ENCODE data around the gene TBR1. TPM values are rescaled to one million over a fixed set of nuclear protein-coding genes. Genes with fewer than 3 reads are reported as not detected.
A peak's percentile ranks its signal among the peaks of the same experiment; 100 is the strongest.

The TBR1 gene
- 0.15 TPM in 1 of 2 replicates, not detected in the other for total RNA-seq (2014; rRNA removed; shearing (Covaris generic); ENCODE audit: low replicate concordance)

DNA sequence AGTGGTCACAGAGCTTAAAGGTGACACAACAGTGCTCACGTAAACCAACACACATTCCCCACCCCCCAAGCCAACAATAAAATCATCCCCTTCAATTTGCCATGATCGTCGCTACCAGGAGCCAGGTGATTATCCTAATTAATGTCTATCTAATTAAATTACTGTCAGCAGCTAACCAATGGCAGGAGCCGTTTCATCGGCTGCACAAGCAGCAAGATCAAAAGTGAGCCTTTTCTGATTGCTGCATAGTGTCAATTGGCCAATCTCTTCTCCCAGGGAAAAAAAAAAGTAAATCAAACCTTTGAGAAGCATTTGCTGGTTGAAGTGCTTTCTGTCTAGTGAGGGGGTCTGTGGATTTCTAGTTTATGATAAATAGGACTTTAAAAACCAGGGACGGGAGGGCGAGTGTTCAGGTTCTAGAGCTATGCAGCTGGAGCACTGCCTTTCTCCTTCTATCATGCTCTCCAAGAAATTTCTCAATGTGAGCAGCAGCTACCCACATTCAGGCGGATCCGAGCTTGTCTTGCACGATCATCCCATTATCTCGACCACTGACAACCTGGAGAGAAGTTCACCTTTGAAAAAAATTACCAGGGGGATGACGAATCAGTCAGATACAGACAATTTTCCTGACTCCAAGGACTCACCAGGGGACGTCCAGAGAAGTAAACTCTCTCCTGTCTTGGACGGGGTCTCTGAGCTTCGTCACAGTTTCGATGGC lies at the start of gene TBR1:
Gene TBR1 (plus strand): TSS at position 311 of the 721 bp plus-strand sequence. CDS start 114 bp downstream, at position 425.
- Histone ChIP-seq H3K27ac (ENCODE audit: low read length) (no peak within 1 kb of the TSS), H3K4me2 (ENCODE audit: low read depth, low read length, poor library complexity, severe bottlenecking) (peak within 1 kb of the TSS; percentile 43), H3K4me1 (ENCODE audit: low read length) (peaks cover 11% of the 10 kb centered on the region), H2AFZ (ENCODE audit: low read length) (no peak within 1 kb of the TSS), H3K9me3 (ENCODE audit: low read length) (no peaks in the 10 kb centered on the region), H3K9ac (ENCODE audit: low read length) (no peak within 1 kb of the TSS), H3K36me3 (ENCODE audit: insufficient read depth, low read length) (peaks cover 5% of the 10 kb centered on the region; the same call in 1 of the 2 replicates), H4K20me1 (ENCODE audit: insufficient read depth, low read depth, low read length) (no peaks in the 10 kb centered on the region), H3K9me2 (replicated peaks; ENCODE audit: insufficient read depth, low read length) (no peaks in the 10 kb centered on the region), H3K4me3 (ENCODE audit: low read length) (no peak within 1 kb of the TSS; the same call in 1 of the 2 replicates), H3K27me3 (ENCODE audit: low read length) (no peaks in the 10 kb centered on the region), H3K79me2 (ENCODE audit: low read length) (no peaks in the 10 kb centered on the region)
- no peak for DNase-seq

GRCh38 chr2:161367675-161368074 lies 48.4 kb upstream of the TBR1 start:
- DNase-seq, result no peak
- Histone ChIP-seq H3K4me3 (ENCODE audit: low read length) (no peak overlapping the region), H3K27ac (ENCODE audit: low read length) (no peak overlapping the region), H3K79me2 (ENCODE audit: low read length) (peaks cover 77% of the 10 kb centered on the region), H3K9ac (ENCODE audit: low read length) (no peak overlapping the region), H3K36me3 (ENCODE audit: insufficient read depth, low read length) (peaks cover 45% of the 10 kb centered on the region), H4K20me1 (ENCODE audit: insufficient read depth, low read depth, low read length) (no peaks in the 10 kb centered on the region), H2AFZ (ENCODE audit: low read length) (no peak overlapping the region), H3K9me2 (replicated peaks; ENCODE audit: insufficient read depth, low read length) (no peaks in the 10 kb centered on the region), H3K4me1 (ENCODE audit: low read length) (no peaks in the 10 kb centered on the region), H3K9me3 (ENCODE audit: low read length) (peaks cover 3% of the 10 kb centered on the region; the same call in 1 of the 2 replicates), H3K4me2 (ENCODE audit: low read depth, low read length, poor library complexity, severe bottlenecking) (no peak overlapping the region), H3K27me3 (ENCODE audit: low read length) (no peaks in the 10 kb centered on the region)

- H3K4me1 ChIP-seq (ENCODE audit: low read length), result no peaks in the 10 kb centered on the region
- H2AFZ ChIP-seq (ENCODE audit: low read length), result no peak overlapping the region
- H3K4me2 ChIP-seq (ENCODE audit: low read depth, low read length, poor library complexity, severe bottlenecking), result no peak overlapping the region
- H3K27me3 ChIP-seq (ENCODE audit: low read length), result no peaks in the 10 kb centered on the region
- H3K9me3 ChIP-seq (ENCODE audit: low read length), result no peaks in the 10 kb centered on the region
- no peak overlapping the region for H3K4me3 ChIP-seq (ENCODE audit: low read length)
- H3K79me2 ChIP-seq (ENCODE audit: low read length), result peaks cover 72% of the 10 kb centered on the region
- H4K20me1 ChIP-seq (ENCODE audit: insufficient read depth, low read depth, low read length), result no peaks in the 10 kb centered on the region
- no peak overlapping the region for H3K27ac ChIP-seq (ENCODE audit: low read length)
- H3K9ac ChIP-seq (ENCODE audit: low read length), result no peak overlapping the region
- no peaks in the 10 kb centered on the region for H3K9me2 ChIP-seq (replicated peaks; ENCODE audit: insufficient read depth, low read length)
- H3K36me3 ChIP-seq (ENCODE audit: insufficient read depth, low read length), result peaks cover 40% of the 10 kb centered on the region
- no peak for DNase-seq
Measured at GRCh38 chr2:161369311-161369710, 46.8 kb upstream of the TBR1 start.

DNA sequence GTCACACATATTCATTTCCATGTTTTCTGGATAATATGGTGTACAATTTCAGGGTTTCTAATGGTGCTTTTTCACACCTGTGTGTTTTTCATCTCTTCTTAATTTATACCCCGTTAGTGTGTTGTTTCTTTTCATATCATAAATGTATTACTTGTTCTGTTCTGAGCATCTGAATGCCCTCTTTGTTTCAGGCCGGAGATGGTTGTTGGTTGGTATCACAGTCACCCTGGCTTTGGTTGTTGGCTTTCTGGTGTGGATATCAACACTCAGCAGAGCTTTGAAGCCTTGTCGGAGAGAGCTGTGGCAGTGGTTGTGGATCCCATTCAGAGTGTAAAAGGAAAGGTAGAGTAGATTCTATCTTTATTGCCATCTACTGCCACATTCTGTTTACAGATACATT lies 45.1 kb upstream of the TBR1 start:
- no peak overlapping the region for H3K4me3 ChIP-seq (ENCODE audit: low read length)
- H3K79me2 ChIP-seq (ENCODE audit: low read length), result peaks cover 68% of the 10 kb centered on the region
- no peak overlapping the region for H2AFZ ChIP-seq (ENCODE audit: low read length)
- no peak overlapping the region for H3K9ac ChIP-seq (ENCODE audit: low read length)
- H3K4me1 ChIP-seq (ENCODE audit: low read length), result no peaks in the 10 kb centered on the region
- no peaks in the 10 kb centered on the region for H3K9me2 ChIP-seq (replicated peaks; ENCODE audit: insufficient read depth, low read length)
- peaks cover 44% of the 10 kb centered on the region for H3K36me3 ChIP-seq (ENCODE audit: insufficient read depth, low read length)
- no peak overlapping the region for H3K27ac ChIP-seq (ENCODE audit: low read length)
- H3K4me2 ChIP-seq (ENCODE audit: low read depth, low read length, poor library complexity, severe bottlenecking), result no peak overlapping the region
- DNase-seq, result no peak
- H3K27me3 ChIP-seq (ENCODE audit: low read length), result no peaks in the 10 kb centered on the region
- no peaks in the 10 kb centered on the region for H3K9me3 ChIP-seq (ENCODE audit: low read length)
- H4K20me1 ChIP-seq (ENCODE audit: insufficient read depth, low read depth, low read length), result no peaks in the 10 kb centered on the region

DNA sequence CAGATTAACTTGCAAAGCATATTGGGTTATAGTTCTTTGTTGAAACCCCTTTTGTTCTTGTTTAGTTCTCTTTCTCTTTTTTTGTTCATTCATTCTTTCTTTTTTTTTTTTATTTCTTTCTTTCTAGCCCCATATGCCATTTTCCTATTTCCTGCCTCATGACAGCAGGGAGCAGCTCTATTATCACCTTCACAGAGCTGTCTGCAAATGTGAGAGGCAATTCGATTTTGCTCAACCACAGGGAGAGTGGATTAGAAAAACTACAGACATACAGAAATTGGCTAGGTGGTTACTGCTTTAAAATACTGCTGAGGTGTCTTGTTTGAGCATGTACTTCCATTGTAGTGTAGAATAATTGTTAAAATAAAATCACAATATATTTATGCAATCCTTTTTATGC lies 44.2 kb upstream of the TBR1 start:
- H3K9ac ChIP-seq (ENCODE audit: low read length), result no peak overlapping the region
- H3K79me2 ChIP-seq (ENCODE audit: low read length), result peaks cover 65% of the 10 kb centered on the region
- no peaks in the 10 kb centered on the region for H3K27me3 ChIP-seq (ENCODE audit: low read length)
- no peak overlapping the region for H3K4me2 ChIP-seq (ENCODE audit: low read depth, low read length, poor library complexity, severe bottlenecking)
- no peaks in the 10 kb centered on the region for H3K9me3 ChIP-seq (ENCODE audit: low read length)
- H3K4me1 ChIP-seq (ENCODE audit: low read length), result no peaks in the 10 kb centered on the region
- H3K4me3 ChIP-seq (ENCODE audit: low read length), result no peak overlapping the region
- no peak overlapping the region for H2AFZ ChIP-seq (ENCODE audit: low read length)
- H3K9me2 ChIP-seq (replicated peaks; ENCODE audit: insufficient read depth, low read length), result no peaks in the 10 kb centered on the region
- H3K36me3 ChIP-seq (ENCODE audit: insufficient read depth, low read length), result peaks cover 48% of the 10 kb centered on the region
- H3K27ac ChIP-seq (ENCODE audit: low read length), result no peak overlapping the region
- no peak for DNase-seq
- H4K20me1 ChIP-seq (ENCODE audit: insufficient read depth, low read depth, low read length), result no peaks in the 10 kb centered on the region

DNA sequence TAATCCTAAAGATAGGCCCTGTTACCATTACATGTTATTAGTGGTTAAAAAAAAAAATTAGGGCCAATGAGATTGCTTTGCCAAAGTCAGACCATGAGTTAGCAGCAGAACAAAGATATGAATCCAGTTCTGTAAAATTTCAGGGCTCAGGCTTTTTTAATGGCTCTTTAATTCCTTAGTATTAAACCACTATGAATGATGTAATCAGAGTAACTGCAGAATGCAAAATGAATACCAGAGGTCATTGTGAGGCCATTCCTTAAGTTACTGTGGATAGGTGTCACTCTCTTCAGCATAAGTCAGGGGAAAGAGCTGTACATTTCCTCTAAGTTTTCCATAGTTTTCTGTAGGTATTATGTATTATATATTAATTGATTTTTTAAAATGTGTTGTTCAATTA lies 42.2 kb upstream of the TBR1 start:
- no peak overlapping the region for H2AFZ ChIP-seq (ENCODE audit: low read length)
- H3K36me3 ChIP-seq (ENCODE audit: insufficient read depth, low read length), result peaks cover 34% of the 10 kb centered on the region; the same call in 1 of the 2 replicates
- H3K9ac ChIP-seq (ENCODE audit: low read length), result no peak overlapping the region

GRCh38 chr2:161374446-161374845 lies 41.7 kb upstream of the TBR1 start:
- no peaks in the 10 kb centered on the region for H4K20me1 ChIP-seq (ENCODE audit: insufficient read depth, low read depth, low read length)
- no peak overlapping the region for H3K9ac ChIP-seq (ENCODE audit: low read length)
- no peak for DNase-seq
- H2AFZ ChIP-seq (ENCODE audit: low read length), result no peak overlapping the region
- H3K9me2 ChIP-seq (replicated peaks; ENCODE audit: insufficient read depth, low read length), result no peaks in the 10 kb centered on the region
- H3K27me3 ChIP-seq (ENCODE audit: low read length), result no peaks in the 10 kb centered on the region
- H3K4me2 ChIP-seq (ENCODE audit: low read depth, low read length, poor library complexity, severe bottlenecking), result no peak overlapping the region
- H3K9me3 ChIP-seq (ENCODE audit: low read length), result no peaks in the 10 kb centered on the region
- H3K27ac ChIP-seq (ENCODE audit: low read length), result no peak overlapping the region
- H3K4me3 ChIP-seq (ENCODE audit: low read length), result no peak overlapping the region
- H3K36me3 ChIP-seq (ENCODE audit: insufficient read depth, low read length), result peaks cover 29% of the 10 kb centered on the region; the same call in 1 of the 2 replicates
- no peaks in the 10 kb centered on the region for H3K4me1 ChIP-seq (ENCODE audit: low read length)
- peaks cover 74% of the 10 kb centered on the region for H3K79me2 ChIP-seq (ENCODE audit: low read length)

More for the DNA sequence above, 42.2 kb upstream of the TBR1 start:
- no peaks in the 10 kb centered on the region for H3K9me3 ChIP-seq (ENCODE audit: low read length)
- H3K4me1 ChIP-seq (ENCODE audit: low read length), result no peaks in the 10 kb centered on the region
- no peaks in the 10 kb centered on the region for H3K9me2 ChIP-seq (replicated peaks; ENCODE audit: insufficient read depth, low read length)
- DNase-seq, result no peak
- no peak overlapping the region for H3K27ac ChIP-seq (ENCODE audit: low read length)
- H3K4me2 ChIP-seq (ENCODE audit: low read depth, low read length, poor library complexity, severe bottlenecking), result no peak overlapping the region
- H4K20me1 ChIP-seq (ENCODE audit: insufficient read depth, low read depth, low read length), result no peaks in the 10 kb centered on the region
- peaks cover 71% of the 10 kb centered on the region for H3K79me2 ChIP-seq (ENCODE audit: low read length)
- H3K27me3 ChIP-seq (ENCODE audit: low read length), result no peaks in the 10 kb centered on the region
- H3K4me3 ChIP-seq (ENCODE audit: low read length), result no peak overlapping the region

DNA sequence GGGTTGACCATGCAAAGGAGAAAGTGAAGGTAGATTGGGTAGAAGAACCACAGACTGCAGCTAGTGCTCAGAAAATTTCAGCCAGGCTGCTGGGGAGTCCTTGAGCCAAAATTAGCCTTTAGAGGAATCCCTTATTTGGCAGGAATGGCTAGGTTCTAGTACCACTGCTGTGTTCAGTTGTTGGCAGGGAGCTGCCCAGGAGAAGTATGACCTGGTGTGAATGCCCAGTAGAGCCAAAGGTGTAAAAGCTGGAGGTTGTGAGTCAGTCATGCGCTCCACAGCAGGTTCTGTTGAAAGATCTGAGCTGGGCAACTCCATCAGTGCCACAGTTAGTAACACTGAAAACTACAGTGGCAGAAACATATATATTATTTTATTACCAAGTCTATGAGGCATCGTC lies 36.4 kb upstream of the TBR1 start:
- H3K4me1 ChIP-seq (ENCODE audit: low read length), result peaks cover 21% of the 10 kb centered on the region
- no peak for DNase-seq
- H3K36me3 ChIP-seq (ENCODE audit: insufficient read depth, low read length), result peaks cover 17% of the 10 kb centered on the region; the same call in 1 of the 2 replicates
- no peaks in the 10 kb centered on the region for H3K27me3 ChIP-seq (ENCODE audit: low read length)
- no peak overlapping the region for H3K4me2 ChIP-seq (ENCODE audit: low read depth, low read length, poor library complexity, severe bottlenecking)
- H3K9me3 ChIP-seq (ENCODE audit: low read length), result no peaks in the 10 kb centered on the region
- no peak overlapping the region for H3K4me3 ChIP-seq (ENCODE audit: low read length)
- no peak overlapping the region for H3K27ac ChIP-seq (ENCODE audit: low read length)
- no peak overlapping the region for H2AFZ ChIP-seq (ENCODE audit: low read length)
- H3K9ac ChIP-seq (ENCODE audit: low read length), result no peak overlapping the region
- H3K9me2 ChIP-seq (replicated peaks; ENCODE audit: insufficient read depth, low read length), result no peaks in the 10 kb centered on the region
- peaks cover 79% of the 10 kb centered on the region for H3K79me2 ChIP-seq (ENCODE audit: low read length)
- H4K20me1 ChIP-seq (ENCODE audit: insufficient read depth, low read depth, low read length), result no peaks in the 10 kb centered on the region

All from Karpas-422 (cell line).